ENCODE measurements around the gene RAET1E. TPM values are rescaled to one million over a fixed set of nuclear protein-coding genes. Genes with fewer than 3 reads are reported as not detected.

The RAET1E gene, protein sequence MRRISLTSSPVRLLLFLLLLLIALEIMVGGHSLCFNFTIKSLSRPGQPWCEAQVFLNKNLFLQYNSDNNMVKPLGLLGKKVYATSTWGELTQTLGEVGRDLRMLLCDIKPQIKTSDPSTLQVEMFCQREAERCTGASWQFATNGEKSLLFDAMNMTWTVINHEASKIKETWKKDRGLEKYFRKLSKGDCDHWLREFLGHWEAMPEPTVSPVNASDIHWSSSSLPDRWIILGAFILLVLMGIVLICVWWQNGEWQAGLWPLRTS
- total RNA-seq (2011; cell fraction: chromatin; rRNA removed; ENCODE audit: low replicate concordance), result not detected in 2 replicates
- not detected in 2 replicates for total RNA-seq (2011; cell fraction: nucleolus; rRNA removed)
- not detected in 2 replicates for total RNA-seq (2011; cell fraction: nucleoplasm; rRNA removed)
- total RNA-seq (2014; rRNA removed) (not detected in 2 replicates), total RNA-seq (2014; rRNA removed; fragmentation: Illumina TruSeq; extraction: Trizol) (not detected in 2 replicates), total RNA-seq (2015; rRNA removed; fragmentation: Illumina TruSeq; extraction: Trizol) (not detected in 2 replicates), total RNA-seq (2021) (not detected in 2 replicates), polyA plus RNA-seq (2011; rRNA removed) (not detected in 2 replicates), polyA plus RNA-seq (2014; fragmentation: Illumina TruSeq; extraction: Trizol) (not detected in 2 replicates), polyA plus RNA-seq (2014; fragmentation: Nextera tagmentation; extraction: Ambion mirVana) (not detected), polyA plus RNA-seq (2014; rRNA removed) (not detected in 2 replicates), polyA minus RNA-seq (2011; rRNA and poly(A)+ RNA removed) (not detected in 2 replicates), Bru-seq, nascent RNA (not detected), BruChase-seq, experiment 1, labeled RNA remaining after a 2-hour chase (not detected), BruChase-seq, experiment 2, labeled RNA remaining after a 6-hour chase (not detected)
- 0.01 and 0.18 TPM in 2 replicates for polyA plus RNA-seq (2011; cell fraction: cytosol; rRNA removed)
- 0.24 TPM in 1 of 2 replicates, not detected in the other for polyA plus RNA-seq (2011; cell fraction: nucleus; rRNA removed)
- polyA plus RNA-seq (2012), result not detected in 2 replicates
- not detected in 2 replicates for polyA minus RNA-seq (2011; cell fraction: cytosol; rRNA and poly(A)+ RNA removed)
- 0.11 and 0.13 TPM in 2 replicates for polyA minus RNA-seq (2011; cell fraction: nucleus; rRNA and poly(A)+ RNA removed)
- long read RNA-seq, experiment 1, result 0 reads
- long read RNA-seq, experiment 2, result 0 reads
- long read RNA-seq, experiment 3, result 0 reads

DNA sequence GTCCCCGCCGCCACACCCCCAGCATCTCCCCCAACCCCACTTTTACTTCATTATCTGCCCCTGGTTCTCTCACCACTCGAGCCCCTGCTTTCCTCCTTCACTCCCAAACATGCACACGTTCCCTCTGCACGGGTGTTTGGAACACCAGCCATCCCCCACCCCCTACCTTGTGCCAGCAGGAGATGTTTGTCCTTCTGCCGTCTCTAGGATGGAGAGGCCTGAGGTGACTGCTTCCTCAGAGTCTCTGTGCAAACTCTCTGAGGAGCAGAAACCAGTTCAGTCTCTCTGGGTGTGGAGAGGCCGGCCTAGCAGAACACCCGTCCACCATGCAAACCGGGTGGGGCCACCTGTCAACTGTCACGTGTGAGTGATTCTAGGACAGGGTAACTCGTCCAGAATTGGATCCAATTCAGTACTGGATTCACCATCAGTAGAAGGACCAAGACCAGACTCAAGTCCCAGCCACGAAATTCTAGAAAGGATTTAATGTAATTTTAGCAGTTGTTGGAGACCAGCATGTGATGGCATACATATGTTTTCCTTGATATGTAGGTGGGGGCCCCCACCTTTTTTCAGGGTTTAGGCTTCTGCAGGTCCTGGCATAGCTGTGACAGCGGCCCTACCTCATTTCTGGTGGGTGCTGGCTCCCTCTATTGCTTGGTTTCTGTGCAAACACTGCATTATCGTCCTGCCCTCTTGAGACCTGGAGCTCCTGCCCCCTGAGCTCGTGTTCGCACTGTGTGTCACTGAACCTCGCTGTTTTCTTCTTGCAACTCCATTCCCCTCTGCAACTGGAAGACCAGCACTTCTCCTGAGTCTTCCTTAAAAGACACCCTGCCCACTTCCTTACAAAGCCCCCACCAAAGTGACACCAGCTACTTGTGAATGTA lies at the start of gene RAET1E:
TSS of gene RAET1E (minus strand) at position 259 of the 890 bp plus-strand sequence. CDS start 7,212 bp downstream, outside the sequence.
- Histone ChIP-seq H3K27me3 (ENCODE audit: control insufficient read depth in 2 of 2, insufficient read depth in 2 of 2, low read length in 2 of 2) (peaks cover 41 to 68% of the 10 kb centered on the region in 2 experiments), H3K9ac (ENCODE audit: insufficient read depth in 1 of 2, low read depth in 2 of 2, low read length in 2 of 2) (peak within 1 kb of the TSS in 1 of 2 experiments; percentile 76; a peak in 2 of 4 replicates), H3K9me3 (replicated peaks; ENCODE audit: control insufficient read depth, insufficient read depth, low read depth, low read length) (no peaks in the 10 kb centered on the region), H4K20me1 (replicated peaks; ENCODE audit: control insufficient read depth, insufficient read depth, low read length) (no peaks in the 10 kb centered on the region), H3K27ac (ENCODE audit: extremely low read depth, low read depth, low read length) (no peak within 1 kb of the TSS), H3K4me3 (no peak within 1 kb of the TSS), H3K36me3 (ENCODE audit: control insufficient read depth, insufficient read depth, low read length) (no peaks in the 10 kb centered on the region), H3K9me1 (ENCODE audit: control insufficient read depth, insufficient read depth, low read length) (no peaks in the 10 kb centered on the region), H3K79me2 (ENCODE audit: control insufficient read depth, insufficient read depth, low read length) (no peaks in the 10 kb centered on the region), H3K4me1 (replicated peaks in 1 of 2; ENCODE audit: control insufficient read depth in 2 of 2, insufficient read depth in 2 of 2, low read length in 2 of 2) (no peaks in the 10 kb centered on the region), H3K4me2 (ENCODE audit: insufficient read depth, low read length) (no peak within 1 kb of the TSS), H2AFZ (ENCODE audit: low read depth, low read length) (0 out of 2 replicates have a peak within 1 kb of the TSS, but pooled peaks have one; percentile 21)
- WGBS (ENCODE audit: insufficient coverage, low coverage, missing lambda C conversion rate), result 3% methylated on average over 17 of the region's 17 CpGs
- no TSS peak for BruUV-seq (replicated peaks)
- in situ Hi-C loops (cut with MboI) (no loop called here), intact Hi-C loops (cut with micrococcal nuclease) (loop anchor here (1.0 kb wide), 1 partner anchor 58 kb away; no protein-coding TSS in a partner anchor)
- peak in 2 of 4 experiments; percentile 52 to 59 for DNase-seq (ENCODE audit: extremely low read depth in 1 of 4, low spot score in 3 of 4)
- peak; percentile 90 for ATAC-seq
- CTCF ChIA-PET (ENCODE audit: low intra/inter-chr PET ratio), result interaction anchor here (0.6 to 1.4 kb wide), 5 partner anchors 39 to 64 kb away, joined by 3 to 4 read pairs (median 3); no protein-coding TSS in a partner anchor
- peak; percentile 66 for FAIRE-seq
- POLR2A ChIA-PET, result interaction anchor here (0.6 to 1.2 kb wide), 3 partner anchors 20 to 649 kb away, joined by 3 read pairs; no protein-coding TSS in a partner anchor
- TF ChIP-seq, protein P1, sequence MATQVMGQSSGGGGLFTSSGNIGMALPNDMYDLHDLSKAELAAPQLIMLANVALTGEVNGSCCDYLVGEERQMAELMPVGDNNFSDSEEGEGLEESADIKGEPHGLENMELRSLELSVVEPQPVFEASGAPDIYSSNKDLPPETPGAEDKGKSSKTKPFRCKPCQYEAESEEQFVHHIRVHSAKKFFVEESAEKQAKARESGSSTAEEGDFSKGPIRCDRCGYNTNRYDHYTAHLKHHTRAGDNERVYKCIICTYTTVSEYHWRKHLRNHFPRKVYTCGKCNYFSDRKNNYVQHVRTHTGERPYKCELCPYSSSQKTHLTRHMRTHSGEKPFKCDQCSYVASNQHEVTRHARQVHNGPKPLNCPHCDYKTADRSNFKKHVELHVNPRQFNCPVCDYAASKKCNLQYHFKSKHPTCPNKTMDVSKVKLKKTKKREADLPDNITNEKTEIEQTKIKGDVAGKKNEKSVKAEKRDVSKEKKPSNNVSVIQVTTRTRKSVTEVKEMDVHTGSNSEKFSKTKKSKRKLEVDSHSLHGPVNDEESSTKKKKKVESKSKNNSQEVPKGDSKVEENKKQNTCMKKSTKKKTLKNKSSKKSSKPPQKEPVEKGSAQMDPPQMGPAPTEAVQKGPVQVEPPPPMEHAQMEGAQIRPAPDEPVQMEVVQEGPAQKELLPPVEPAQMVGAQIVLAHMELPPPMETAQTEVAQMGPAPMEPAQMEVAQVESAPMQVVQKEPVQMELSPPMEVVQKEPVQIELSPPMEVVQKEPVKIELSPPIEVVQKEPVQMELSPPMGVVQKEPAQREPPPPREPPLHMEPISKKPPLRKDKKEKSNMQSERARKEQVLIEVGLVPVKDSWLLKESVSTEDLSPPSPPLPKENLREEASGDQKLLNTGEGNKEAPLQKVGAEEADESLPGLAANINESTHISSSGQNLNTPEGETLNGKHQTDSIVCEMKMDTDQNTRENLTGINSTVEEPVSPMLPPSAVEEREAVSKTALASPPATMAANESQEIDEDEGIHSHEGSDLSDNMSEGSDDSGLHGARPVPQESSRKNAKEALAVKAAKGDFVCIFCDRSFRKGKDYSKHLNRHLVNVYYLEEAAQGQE (IDR thresholded peaks at IDR 0.05; ENCODE audit: borderline replicate concordance), result peak; percentile 67; the same call in 1 of the 2 replicates
- TF ChIP-seq, protein P1 (CRISPR knock-in tag; IDR thresholded peaks at IDR 0.05; ENCODE audit: low read depth), result no peak

Data from K562 (cell line).